ENCODE results near the gene CABLES1. TPM values are rescaled to one million over a fixed set of nuclear protein-coding genes. Genes with fewer than 3 reads are reported as not detected.
"Not testable (repeated sequence)": the region's sequence is repeated elsewhere in the genome, so short reads cannot be mapped to it uniquely, and the experiment has no call there.

Gene CABLES1
- total RNA-seq, 1 donor from 2014 or later = 14.6 TPM

- not testable (repeated sequence) for DNase-seq (ENCODE audit: low spot score)
Observed at GRCh38 chr18:23285581-23285980, 150.3 kb downstream of the CABLES1 start.

DNA sequence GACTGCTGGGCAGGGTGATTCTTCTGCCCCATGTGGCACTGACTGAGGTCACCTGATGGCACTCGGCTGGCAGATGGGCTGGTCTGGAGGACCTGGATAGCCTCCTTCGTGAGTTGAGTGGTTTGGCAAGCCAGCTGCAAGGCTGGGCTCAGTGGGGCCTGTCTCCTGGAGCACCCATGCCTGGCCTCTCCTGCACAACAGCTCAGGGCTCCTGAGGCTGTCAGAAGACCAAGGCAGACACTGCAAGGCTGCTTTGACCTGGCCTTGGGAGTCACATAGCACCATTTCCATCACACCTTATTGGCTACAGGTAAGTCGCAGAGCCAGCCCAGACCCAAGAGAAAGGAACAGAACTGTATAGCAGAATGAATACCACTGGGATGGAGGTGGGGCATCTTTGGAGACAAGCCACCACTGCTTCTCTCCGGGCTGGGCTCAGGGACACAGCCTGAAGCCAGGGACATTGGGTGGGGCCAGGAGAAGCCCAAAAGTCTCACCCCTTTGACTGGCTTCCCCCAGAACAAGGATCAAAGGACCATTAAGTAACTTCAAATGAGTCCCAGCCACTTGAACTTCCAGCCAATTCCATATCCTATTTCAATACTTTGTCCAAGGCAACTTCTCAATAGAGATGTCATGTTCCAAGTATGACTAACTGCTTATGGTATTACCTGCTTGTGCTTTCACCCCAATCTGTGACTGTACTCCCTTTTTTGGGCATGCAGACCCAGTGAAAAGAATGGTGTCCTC lies 156.3 kb downstream of the CABLES1 start:
- no peak for DNase-seq (ENCODE audit: low spot score)

GRCh38 chr18:23300231-23300805 lies 165.0 kb downstream of the CABLES1 start:
- no peak for DNase-seq (ENCODE audit: low spot score)

DNA sequence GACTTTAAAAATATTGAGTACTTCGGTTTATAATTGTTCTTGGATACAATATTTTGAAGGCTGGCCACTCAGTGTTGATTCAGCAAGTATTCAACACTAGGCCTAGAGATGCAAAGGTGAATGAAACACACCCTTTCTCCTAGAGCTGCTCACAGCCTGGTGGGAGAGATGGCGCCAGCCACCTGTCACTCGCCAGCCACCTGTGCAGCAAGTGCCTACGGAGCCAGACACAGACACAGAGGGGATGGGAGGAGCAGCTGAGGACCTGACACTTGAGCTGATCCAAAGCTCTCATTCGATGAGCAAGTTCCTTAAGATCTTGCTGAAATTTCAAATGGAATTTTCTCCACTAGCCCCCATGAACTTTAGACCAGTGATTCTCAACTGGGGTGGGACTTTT lies 166.7 kb downstream of the CABLES1 start:
- no peak for DNase-seq (ENCODE audit: low spot score)

DNA sequence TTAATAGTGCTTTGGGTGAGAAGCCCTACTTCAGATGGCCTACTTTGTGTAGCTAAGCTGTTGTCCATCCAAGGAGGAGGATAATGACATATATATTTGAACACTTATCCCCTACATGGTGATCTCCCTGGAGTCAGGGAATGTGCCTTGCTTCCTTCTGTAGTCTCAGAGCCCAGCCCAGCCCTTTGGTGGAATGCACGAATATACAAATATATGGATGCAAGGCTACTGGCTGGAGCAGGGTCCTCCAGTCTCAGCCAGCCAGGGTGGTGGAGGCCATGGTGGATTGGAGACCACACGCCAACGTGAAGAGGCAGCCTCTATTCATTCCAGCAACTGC lies 167.2 kb downstream of the CABLES1 start:
- DNase-seq (ENCODE audit: low spot score) = no peak

DNA sequence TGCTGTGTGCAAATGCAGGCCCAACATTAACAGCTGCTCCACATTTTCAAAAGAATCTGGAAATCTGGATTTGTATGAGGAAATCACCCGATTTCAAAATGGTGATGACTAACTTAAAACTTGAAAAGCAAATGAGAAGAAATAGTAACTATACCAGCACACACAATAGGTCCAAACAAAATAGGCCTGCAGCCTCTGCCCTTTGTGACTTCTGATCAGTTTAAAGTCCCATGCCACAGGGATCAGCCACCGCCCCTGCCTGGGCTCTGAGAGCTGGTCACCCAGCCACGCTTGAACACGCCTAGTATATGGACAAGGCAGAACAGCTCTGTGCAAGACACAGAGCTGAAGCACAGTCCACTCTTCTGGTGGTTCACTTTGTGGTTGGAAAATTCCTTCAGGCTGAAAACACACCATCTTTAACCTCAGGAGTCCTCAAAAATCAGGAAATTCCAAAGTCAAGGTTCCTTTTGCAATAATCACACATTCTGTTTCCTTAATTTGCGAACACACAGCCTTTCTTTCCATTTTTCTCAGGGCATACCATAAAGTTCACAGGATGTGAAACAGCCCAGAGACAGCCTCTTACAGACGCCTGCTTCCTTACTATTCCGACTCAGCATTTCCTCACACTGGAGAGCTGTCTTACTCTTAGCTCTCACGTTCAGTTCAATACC lies 167.7 kb downstream of the CABLES1 start:
- no peak for DNase-seq (ENCODE audit: low spot score)

DNA sequence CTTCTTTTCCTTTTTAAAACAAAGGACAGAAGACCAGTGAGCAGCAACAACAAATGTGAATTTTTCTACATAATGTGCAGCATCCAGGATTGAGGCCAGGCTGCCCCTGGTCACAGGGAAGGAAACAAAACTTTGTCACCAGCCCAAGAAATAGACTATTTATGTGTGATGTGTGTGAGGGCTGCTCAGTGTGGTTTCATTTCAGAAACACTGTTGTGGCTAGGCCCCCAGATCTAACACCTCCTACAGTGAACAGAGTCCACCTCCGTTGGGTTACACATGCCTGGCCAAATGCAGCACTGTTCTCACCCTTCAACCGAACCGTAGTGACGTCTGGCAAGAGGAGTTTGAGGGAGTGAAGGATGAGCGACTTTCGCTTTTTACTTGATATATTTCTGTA lies 171.5 kb downstream of the CABLES1 start:
- DNase-seq (ENCODE audit: low spot score) = no peak

- DNase-seq (ENCODE audit: low spot score) = no peak
Observed at GRCh38 chr18:23307567-23308295, 172.4 kb downstream of the CABLES1 start.

Other genes starting within 250 kb of the CABLES1 start
- gene RBBP8, start 202.2 kb upstream of the CABLES1 start, total RNA-seq = 30.5 TPM